Peyer's patch (tissue), 4 donors: ENCODE results near the gene ARHGEF4. TPM values are rescaled to one million over a fixed set of nuclear protein-coding genes. Genes with fewer than 3 reads are reported as not detected.

ENCODE experiments used
- DNase-seq, 3 donors: peaks; one replicate each; pipeline ENCODE4 v3.0.0-alpha.2; 2017 to 2019
- H3K27ac ChIP-seq, 4 donors: fragments of 200-600 bp; sonication (generic); one replicate each; pipeline ENCODE4 v1.5.1; 2016 to 2019
- H3K27me3 ChIP-seq, 2 donors: fragments of 200-600 bp; sonication (generic); one replicate each; pipeline ENCODE4 v1.5.1; 2019
- H3K36me3 ChIP-seq, 3 donors: fragments of 200-600 bp; sonication (generic); one replicate each; pipeline ENCODE4 v1.5.1; 2016 to 2019
- H3K4me1 ChIP-seq, 4 donors: fragments of 200-600 bp; sonication (generic); one replicate each; pipeline ENCODE4 v1.5.1; 2016 to 2019
- H3K4me3 ChIP-seq, 4 donors: fragments of 200-600 bp; sonication (generic); 1 replicate in 3 of 4; 2 replicates in 1 of 4; pipeline ENCODE4 v1.5.1; 2016 to 2019; ENCODE audit warnings: mild to moderate bottlenecking in 1 of 4
- H3K9me3 ChIP-seq, 4 donors: fragments of 200-600 bp; sonication (generic); one replicate each; pipeline ENCODE4 v1.5.1; 2016 to 2019; ENCODE audit warnings: mild to moderate bottlenecking in 1 of 4
- POLR2A ChIP-seq, 2 donors: fragments of 450-650 bp; IDR thresholded peaks; one replicate each; pipeline ENCODE4 v1.5.1; 2017; ENCODE audit warnings: antibody characterized with exemption in 2 of 2, mild to moderate bottlenecking in 2 of 2, moderate library complexity in 2 of 2
- total RNA-seq, 4 donors: library from RNA; depleted of rRNA; stranded (reverse); fragments of >200 nt; gene quantifications; one replicate each; pipeline ENCODE4 v1.1.0, GENCODE V29; 2016
- TF ChIP-seq, protein P1 (sequence below), 6 experiments: fragments of 450-650 bp in 4 of 6; fragments of 200-600 bp in 2 of 6; sonication (generic) in 1 of 6; IDR thresholded peaks; one replicate each; pipeline ENCODE4 v1.5.1; 2017 to 2019; ENCODE audit warnings: antibody characterized with exemption in 6 of 6, mild to moderate bottlenecking in 3 of 6, moderate library complexity in 1 of 6

The ARHGEF4 gene
- total RNA-seq, 4 donors from 2014 or later = 1.1 to 10.7 (median 1.6) TPM

GRCh38 chr2:131050896-131051295 lies 214.2 kb downstream of the ARHGEF4 start:
- peaks cover 0 to 89% (median 0%) of the 10 kb centered on the region in 3 donors for H3K36me3 ChIP-seq
- no peaks in the 10 kb centered on the region for H3K27me3 ChIP-seq
- TF ChIP-seq, protein P1, sequence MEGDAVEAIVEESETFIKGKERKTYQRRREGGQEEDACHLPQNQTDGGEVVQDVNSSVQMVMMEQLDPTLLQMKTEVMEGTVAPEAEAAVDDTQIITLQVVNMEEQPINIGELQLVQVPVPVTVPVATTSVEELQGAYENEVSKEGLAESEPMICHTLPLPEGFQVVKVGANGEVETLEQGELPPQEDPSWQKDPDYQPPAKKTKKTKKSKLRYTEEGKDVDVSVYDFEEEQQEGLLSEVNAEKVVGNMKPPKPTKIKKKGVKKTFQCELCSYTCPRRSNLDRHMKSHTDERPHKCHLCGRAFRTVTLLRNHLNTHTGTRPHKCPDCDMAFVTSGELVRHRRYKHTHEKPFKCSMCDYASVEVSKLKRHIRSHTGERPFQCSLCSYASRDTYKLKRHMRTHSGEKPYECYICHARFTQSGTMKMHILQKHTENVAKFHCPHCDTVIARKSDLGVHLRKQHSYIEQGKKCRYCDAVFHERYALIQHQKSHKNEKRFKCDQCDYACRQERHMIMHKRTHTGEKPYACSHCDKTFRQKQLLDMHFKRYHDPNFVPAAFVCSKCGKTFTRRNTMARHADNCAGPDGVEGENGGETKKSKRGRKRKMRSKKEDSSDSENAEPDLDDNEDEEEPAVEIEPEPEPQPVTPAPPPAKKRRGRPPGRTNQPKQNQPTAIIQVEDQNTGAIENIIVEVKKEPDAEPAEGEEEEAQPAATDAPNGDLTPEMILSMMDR (IDR thresholded peaks at IDR 0.05) = no peak
- TF ChIP-seq POLR2A (IDR thresholded peaks at IDR 0.05) = no peak
- DNase-seq = peak in 1 of 3 donors; percentile 41
- no peaks in the 10 kb centered on the region for H3K4me1 ChIP-seq
- no peak overlapping the region for H3K27ac ChIP-seq
- H3K4me3 ChIP-seq = no peak overlapping the region
- no peaks in the 10 kb centered on the region for H3K9me3 ChIP-seq

DNA sequence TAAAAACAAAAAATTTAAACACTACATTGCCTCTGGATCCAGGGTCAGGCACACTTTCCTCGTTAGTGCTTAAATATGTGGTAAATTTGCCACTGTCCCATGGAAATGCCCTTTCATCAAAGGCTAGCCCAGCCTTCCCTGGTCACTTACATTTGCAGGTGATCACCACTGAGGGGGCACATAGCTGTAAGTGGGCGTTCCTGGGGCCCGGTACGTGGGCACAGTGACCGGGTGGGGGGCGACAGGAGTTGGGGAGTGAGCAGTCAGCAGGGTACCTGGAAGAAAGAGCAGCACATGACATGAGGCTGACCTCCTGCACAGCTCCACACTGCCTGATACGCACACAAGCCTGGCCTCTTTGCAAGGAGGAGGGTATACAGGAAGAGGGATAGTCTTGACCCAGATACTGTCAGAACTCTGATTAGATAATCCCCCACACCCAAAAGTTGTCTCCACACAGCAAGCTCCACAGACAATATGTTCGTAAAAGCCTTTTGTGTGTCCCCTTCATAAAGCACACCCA lies 216.1 kb downstream of the ARHGEF4 start:
- H3K9me3 ChIP-seq = no peaks in the 10 kb centered on the region
- peaks cover 0 to 91% (median 0%) of the 10 kb centered on the region in 3 donors for H3K36me3 ChIP-seq
- no peak overlapping the region for H3K4me3 ChIP-seq
- TF ChIP-seq, protein P1 (IDR thresholded peaks at IDR 0.05) = no peak
- no peaks in the 10 kb centered on the region for H3K4me1 ChIP-seq
- no peak overlapping the region for H3K27ac ChIP-seq
- DNase-seq = no peak
- H3K27me3 ChIP-seq = no peaks in the 10 kb centered on the region

DNA sequence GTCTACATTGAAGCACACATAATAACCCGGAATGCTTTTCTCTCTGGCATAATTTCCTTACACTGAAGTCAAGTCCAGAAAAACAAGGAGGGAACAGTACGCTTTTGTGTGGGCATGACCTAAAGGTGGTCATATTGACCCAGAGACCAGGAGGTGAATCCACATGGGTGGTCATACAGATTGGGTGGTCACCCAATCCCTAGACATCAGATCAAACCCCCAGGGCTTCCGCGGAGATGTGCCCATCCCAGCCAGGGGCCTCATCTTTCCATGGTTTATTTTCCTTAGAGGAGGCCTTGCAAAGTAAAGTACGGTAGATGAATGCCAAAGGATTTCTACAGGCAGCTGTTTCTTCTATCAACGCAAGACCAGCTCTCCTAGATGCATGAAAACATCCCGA lies 217.8 kb downstream of the ARHGEF4 start:
- Histone ChIP-seq H3K4me3 (no peak overlapping the region), H3K9me3 (no peaks in the 10 kb centered on the region), H3K4me1 (no peaks in the 10 kb centered on the region), H3K27me3 (no peaks in the 10 kb centered on the region), H3K36me3 (peaks cover 0 to 96% (median 0%) of the 10 kb centered on the region in 3 donors), H3K27ac (no peak overlapping the region)
- peak in 1 of 3 donors; percentile 18 for DNase-seq
- no peak for TF ChIP-seq POLR2A (IDR thresholded peaks at IDR 0.05)
- TF ChIP-seq, protein P1 (IDR thresholded peaks at IDR 0.05) = no peak

DNA sequence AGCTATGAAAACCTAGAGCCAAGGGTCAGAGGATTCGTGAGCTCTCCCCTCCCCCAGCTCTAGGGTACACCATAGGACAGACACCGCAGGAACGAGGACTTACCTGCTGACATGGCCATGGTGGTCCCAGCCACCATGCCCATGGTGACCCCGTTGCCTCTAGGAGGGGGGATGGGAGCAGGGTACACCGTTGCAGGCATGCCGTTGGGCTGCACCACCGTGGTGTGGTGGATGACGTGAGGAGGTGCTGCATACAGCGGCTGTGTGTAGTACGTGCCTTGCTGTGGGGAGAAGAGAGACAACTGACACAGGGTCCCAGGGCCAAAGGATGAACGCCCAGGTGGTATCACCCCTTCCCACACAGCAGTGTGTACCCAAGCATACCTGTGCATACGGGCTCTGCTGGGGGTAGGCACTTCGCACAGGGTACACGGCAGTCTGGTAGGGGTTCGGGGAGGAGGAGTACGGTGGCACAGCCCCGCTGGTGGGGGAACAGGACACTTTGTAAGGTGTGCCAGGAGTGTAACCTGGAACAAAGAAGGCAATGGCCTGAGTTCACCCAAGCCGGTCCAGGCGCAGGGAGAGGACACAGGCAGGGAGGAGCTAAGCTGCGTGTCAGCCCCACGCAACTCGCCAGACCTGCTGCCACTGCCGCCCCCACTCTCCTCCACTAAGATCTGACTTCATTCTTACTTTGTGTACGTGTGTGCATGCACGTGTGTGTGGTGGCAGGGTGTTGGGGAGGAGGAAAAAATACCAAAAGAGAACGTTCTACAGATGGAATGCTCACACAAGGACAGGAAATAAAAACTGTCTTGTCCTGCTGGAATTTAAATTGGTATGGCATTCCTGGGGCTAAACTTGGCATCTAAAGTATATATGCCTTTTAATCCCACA lies 218.7 kb downstream of the ARHGEF4 start:
- DNase-seq = peak in 1 of 3 donors; percentile 36
- TF ChIP-seq, protein P1 (IDR thresholded peaks at IDR 0.05) = no peak
- no peaks in the 10 kb centered on the region for H3K4me1 ChIP-seq
- peaks cover 0 to 95% (median 0%) of the 10 kb centered on the region in 3 donors for H3K36me3 ChIP-seq
- no peak overlapping the region for H3K27ac ChIP-seq
- no peaks in the 10 kb centered on the region for H3K9me3 ChIP-seq
- H3K27me3 ChIP-seq = no peaks in the 10 kb centered on the region
- H3K4me3 ChIP-seq = no peak overlapping the region

DNA sequence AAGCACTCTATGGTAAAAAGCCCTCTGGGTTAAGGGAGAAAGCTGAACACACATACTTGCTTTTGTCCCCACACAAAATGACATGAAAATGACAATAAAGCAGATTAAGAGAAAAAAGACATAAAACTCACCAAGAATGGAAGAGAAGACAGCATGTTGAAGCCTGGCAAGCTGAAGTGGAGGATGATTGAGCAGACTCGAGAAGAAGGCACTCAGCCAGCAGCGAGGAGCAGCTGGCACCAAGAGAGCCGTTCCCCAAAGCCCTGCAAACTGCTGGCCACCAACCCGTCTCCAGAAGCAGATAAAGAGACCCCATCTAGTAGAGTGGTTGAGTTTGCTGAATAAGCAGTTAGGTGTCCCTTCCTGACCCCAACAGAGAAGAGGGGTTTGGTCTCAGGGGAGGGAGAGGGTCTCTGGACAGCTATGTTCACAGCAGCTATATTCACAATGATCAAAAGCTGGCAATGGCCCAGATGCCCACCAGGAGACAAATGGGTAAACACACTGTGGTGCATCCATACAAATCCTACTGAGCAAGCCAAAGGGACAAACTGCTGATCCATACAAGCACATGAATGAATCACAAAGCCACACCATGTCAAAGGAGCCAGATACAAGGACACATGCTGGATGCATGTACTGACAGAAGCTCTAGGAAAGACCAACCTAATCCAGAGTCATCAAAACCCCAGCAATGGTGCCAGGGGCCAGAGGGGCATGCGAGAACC lies 219.7 kb downstream of the ARHGEF4 start:
- Histone ChIP-seq H3K4me3 (no peak overlapping the region), H3K36me3 (peaks cover 0 to 87% (median 0%) of the 10 kb centered on the region in 3 donors), H3K9me3 (no peaks in the 10 kb centered on the region), H3K27ac (no peak overlapping the region), H3K27me3 (no peaks in the 10 kb centered on the region), H3K4me1 (no peaks in the 10 kb centered on the region)
- TF ChIP-seq POLR2A (IDR thresholded peaks at IDR 0.05) = no peak
- TF ChIP-seq, protein P1 (IDR thresholded peaks at IDR 0.05) = no peak
- DNase-seq = peak in 1 of 3 donors; percentile 15
